B cell (primary cell): ENCODE data around the gene C3orf22.

Experiments
- CTCF ChIP-seq: fragments of 200-600 bp; IDR thresholded peaks from one replicate; pipeline ENCODE4 v1.8.0; 2022; ENCODE audit warnings: antibody characterized with exemption, mild to moderate bottlenecking
- EZH2 ChIP-seq: IDR thresholded peaks from 2 replicates; pipeline ENCODE4 v1.6.1; 2012; ENCODE audit warnings: borderline replicate concordance, low read depth, mild to moderate bottlenecking, moderate library complexity, low read length; ENCODE audit not compliant: insufficient read depth, poor library complexity, severe bottlenecking

- TF ChIP-seq CTCF (no peak), EZH2 (no peak)
Observed at GRCh38 chr3:126550488-126551051, 8.2 kb downstream of the C3orf22 start.
